GM12878 (cell line): ENCODE results near the gene CACNA2D4. TPM values are rescaled to one million over a fixed set of nuclear protein-coding genes. Genes with fewer than 3 reads are reported as not detected.

Source experiments
- ATAC-seq: fragments of 200-7000 bp; cut with Tn5 transposase; 3 replicates; pipeline ENCODE4 v1.9.1; 2020; ENCODE audit warnings: mild to moderate bottlenecking, moderate library complexity
- BruUV-seq: library from RNA; stranded (reverse); fragments of 400-500 nt; replicated peaks from 2 replicates; lab custom pipeline; 2021; lab: Mats Ljungman, UMichigan
- CTCF ChIA-PET: fragments of 300-600 bp; sonication (Branson Sonifier 250); formaldehyde crosslinking; extraction: SDS; loops from one replicate; lab custom pipeline; 2021; ENCODE audit warnings: inconsistent platforms; lab: Yijun Ruan, JAX
- POLR2A ChIA-PET: fragments of 350-600 bp; formaldehyde crosslinking; extraction: SDS; loops from one replicate; lab custom pipeline; 2021; ENCODE audit warnings: inconsistent platforms; lab: Charles Lee
- RAD21 ChIA-PET: fragments of 300-600 bp; sonication (Branson Sonifier 250); formaldehyde crosslinking; loops from one replicate; lab custom pipeline; 2023; ENCODE audit warnings: antibody characterized with exemption; ENCODE audit not compliant: unreplicated experiment; lab: Charles Lee
- SMC1A ChIA-PET: fragments of 300-600 bp; sonication (Branson Sonifier 250); formaldehyde crosslinking; loops from one replicate; lab custom pipeline; 2023; ENCODE audit not compliant: unreplicated experiment, uncharacterized antibody; lab: Charles Lee
- DNase-seq: peaks from one replicate; pipeline ENCODE4 v3.0.0-alpha.2; 2011; ENCODE audit warnings: low read depth, low spot score
- FAIRE-seq: peaks from 3 replicates; lab custom pipeline; 2011; peaks lifted over from hg19 to GRCh38; lab: Jason Lieb, UNC
- H2AFZ ChIP-seq: 2 replicates; pipeline ENCODE4 v1.6.0; 2011; ENCODE audit warnings: low read depth, low read length, control low read depth; ENCODE audit not compliant: control insufficient read depth
- H3K27ac ChIP-seq: 2 replicates; pipeline ENCODE4 v1.5.1; 2011; ENCODE audit warnings: control low read depth; ENCODE audit not compliant: control insufficient read depth, insufficient read depth
- H3K27me3 ChIP-seq, 2 experiments: replicated peaks in 1 of 2; 2 replicates each; pipeline versions ENCODE4 v1.6.0 to v1.6.1; 2011; ENCODE audit warnings: low read length in 1 of 2; ENCODE audit not compliant: control insufficient read depth in 2 of 2, insufficient read depth in 2 of 2
- H3K36me3 ChIP-seq, 2 experiments: 2 replicates each; pipeline ENCODE4 v1.5.1; 2011; ENCODE audit warnings: low read length in 1 of 2; ENCODE audit not compliant: control insufficient read depth in 2 of 2, insufficient read depth in 2 of 2
- H3K4me1 ChIP-seq: 2 replicates; pipeline ENCODE4 v1.6.1; 2011; ENCODE audit warnings: mild to moderate bottlenecking, low read length, moderate library complexity, mixed read lengths; ENCODE audit not compliant: control insufficient read depth, insufficient read depth
- H3K4me2 ChIP-seq: 2 replicates; pipeline ENCODE4 v1.6.0; 2011; ENCODE audit warnings: control low read depth; ENCODE audit not compliant: control insufficient read depth, insufficient read depth
- H3K4me3 ChIP-seq: fragments of 200-600 bp; sonication (generic); 2 replicates; pipeline ENCODE4 v1.5.1; 2016
- H3K79me2 ChIP-seq: 2 replicates; pipeline ENCODE4 v1.6.0; 2011; ENCODE audit warnings: low read length; ENCODE audit not compliant: control insufficient read depth, insufficient read depth
- H3K9ac ChIP-seq: 2 replicates; pipeline ENCODE4 v1.8.0; 2011; ENCODE audit warnings: low read length, control low read depth, mixed read lengths; ENCODE audit not compliant: control insufficient read depth, insufficient read depth
- H3K9me3 ChIP-seq: replicated peaks from 3 replicates; pipeline ENCODE4 v1.5.1; 2011; ENCODE audit warnings: mild to moderate bottlenecking, low read length; ENCODE audit not compliant: control insufficient read depth, insufficient read depth
- H4K20me1 ChIP-seq: 2 replicates; pipeline ENCODE4 v1.6.0; 2011; ENCODE audit not compliant: control insufficient read depth, insufficient read depth
- ASH2L ChIP-seq: fragments of 300-600, 200-600 bp; sonication (generic); IDR thresholded peaks from 2 replicates; pipeline ENCODE4 v1.6.1; 2017; ENCODE audit warnings: low read depth, mild to moderate bottlenecking, borderline replicate concordance
- ATF3 ChIP-seq: IDR thresholded peaks from 2 replicates; pipeline ENCODE4 v1.6.1; 2011; ENCODE audit warnings: low read depth, mild to moderate bottlenecking, low read length, moderate library complexity, borderline replicate concordance; ENCODE audit errors: extremely low read depth
- BCL3 ChIP-seq: IDR thresholded peaks from 2 replicates; pipeline ENCODE4 v1.6.1; 2011; ENCODE audit warnings: borderline replicate concordance, low read depth, mild to moderate bottlenecking, moderate library complexity, low read length; ENCODE audit not compliant: insufficient read depth, poor library complexity, severe bottlenecking
- EZH2 ChIP-seq: IDR thresholded peaks from 2 replicates; pipeline ENCODE4 v1.6.1; 2012; ENCODE audit warnings: low read depth, mild to moderate bottlenecking, control low read depth, inconsistent platforms, low read length, borderline replicate concordance; ENCODE audit not compliant: control insufficient read depth
- HCFC1 ChIP-seq: fragments of 150-350 bp; IDR thresholded peaks from 2 replicates; pipeline ENCODE4 v1.6.1; 2014; ENCODE audit warnings: low read length
- NFYB ChIP-seq: IDR thresholded peaks from 2 replicates; pipeline ENCODE4 v1.6.1; 2011; ENCODE audit warnings: low read depth, mild to moderate bottlenecking, low read length, improper control_type of control experiment, moderate library complexity; ENCODE audit not compliant: insufficient read depth
- PBX3 ChIP-seq: IDR thresholded peaks from 2 replicates; pipeline ENCODE4 v1.6.1; 2011; ENCODE audit warnings: mild to moderate bottlenecking, low read depth, low read length, moderate library complexity; ENCODE audit not compliant: insufficient replicate concordance
- PML ChIP-seq: IDR thresholded peaks from 2 replicates; pipeline ENCODE4 v1.6.1; 2012; ENCODE audit warnings: low read length, inconsistent platforms
- RBBP5 ChIP-seq: fragments of 200-600 bp; sonication (generic); conservative IDR thresholded peaks from 2 replicates; pipeline ENCODE4 v1.6.1; 2016
- RELB ChIP-seq: fragments of 450-650 bp; IDR thresholded peaks from 2 replicates; pipeline ENCODE4 v1.6.1; 2017; ENCODE audit warnings: low read depth, mild to moderate bottlenecking, moderate library complexity
- RFX5 ChIP-seq: IDR thresholded peaks from 2 replicates; pipeline ENCODE4 v1.6.1; 2011; ENCODE audit warnings: low read depth, low read length, improper control_type of control experiment
- SP1 ChIP-seq: IDR thresholded peaks from one replicate; pipeline ENCODE4 v1.6.1; 2011; ENCODE audit warnings: low read depth, low read length
- SPI1 ChIP-seq: IDR thresholded peaks from 2 replicates; pipeline ENCODE4 v1.6.1; 2011; ENCODE audit warnings: low read depth, mild to moderate bottlenecking, low read length, moderate library complexity, borderline replicate concordance; ENCODE audit not compliant: insufficient read depth
- SRF ChIP-seq, 2 experiments: IDR thresholded peaks; 2 replicates each; pipeline ENCODE4 v1.6.1; 2011; ENCODE audit warnings: low read depth in 2 of 2, low read length in 2 of 2, mild to moderate bottlenecking in 1 of 2, moderate library complexity in 1 of 2
- ZBTB33 ChIP-seq: fragments of 450-650 bp; IDR thresholded peaks from 2 replicates; pipeline ENCODE4 v1.6.1; 2017; ENCODE audit warnings: mild to moderate bottlenecking
- ZNF217 ChIP-seq: fragments of 450-650 bp; IDR thresholded peaks from 2 replicates; pipeline ENCODE4 v1.6.1; 2017; ENCODE audit warnings: antibody characterized with exemption, mild to moderate bottlenecking
- ZNF24 ChIP-seq: fragments of 450-650 bp; IDR thresholded peaks from 2 replicates; pipeline ENCODE4 v1.6.1; 2017; ENCODE audit warnings: antibody characterized with exemption, mild to moderate bottlenecking
- WGBS: methylation state at CpG from one replicate; pipeline ENCODE4 v1.1.6; 2016; ENCODE audit warnings: low lambda C conversion rate; ENCODE audit not compliant: insufficient replicate concordance, insufficient coverage; ENCODE audit errors: missing lambda C conversion rate; 5-methylcytosine and 5-hydroxymethylcytosine counted together
- in situ Hi-C: fragments of 300-500 bp; cut with MboI; formaldehyde crosslinking; loops from 9 replicates; pipeline ENCODE4 v1.14.3; 2018; ENCODE audit warnings: mixed read lengths
- intact Hi-C: fragments of 100-400 bp; cut with micrococcal nuclease; formaldehyde crosslinking; loops from one replicate; pipeline ENCODE4 v1.14.2; 2022; ENCODE audit not compliant: unreplicated experiment
- polyA plus RNA-seq, 11 experiments: library from polyadenylated mRNA; depleted of rRNA in 4 of 11; unstranded in 6 of 11; stranded (reverse) in 5 of 11; fragments of >200 nt; fragmentation: Nextera tagmentation in 4 of 11; fragmentation: Illumina TruSeq in 1 of 11; extraction: Ambion mirVana in 4 of 11; extraction: Trizol in 1 of 11; gene quantifications; 1 replicate in 1 of 11; 2 replicates in 10 of 11; pipeline versions ENCODE4 v1.2.1 to v1.2.3, GENCODE V29; 2011 to 2016; ENCODE audit warnings: inconsistent platforms in 2 of 11, missing spikeins in 2 of 11, low read depth in 1 of 11
- total RNA-seq, 4 experiments: library from RNA; depleted of rRNA in 3 of 4; stranded (reverse); fragments of >200 nt in 3 of 4; fragmentation: Illumina TruSeq in 1 of 4; extraction: Trizol in 1 of 4; gene quantifications; 2 replicates each; pipeline versions ENCODE4 v1.2.1 to v1.2.3, GENCODE V29; 2013 to 2021

CACNA2D4 gene
- total and polyA plus RNA-seq, 10 of the 15 experiments (the other 5 are each of a cell fraction or from before 2014, with no cell fraction given), result 0.03 to 1.0 (median 0.65) TPM

GRCh38 chr12:1939331-1939730, 20.9 kb upstream of the CACNA2D4 start:
- DNase-seq, result no peak
- ChIA-PET RAD21 (interaction anchor here (0.7 to 4.8 kb wide), 27 partner anchors 12 to 821 kb away, joined by 3 to 69 read pairs (median 5); no protein-coding TSS in a partner anchor), SMC1A (interaction anchor here (0.6 to 5.0 kb wide), 39 partner anchors 9 to 821 kb away, joined by 3 to 109 read pairs (median 6); partner anchors contain the start of gene DCP1B), POLR2A (interaction anchor here (1.2 to 1.4 kb wide), 3 partner anchors 95 to 144 kb away, joined by 4 to 6 read pairs (median 6); no protein-coding TSS in a partner anchor), CTCF (interaction anchor here (0.8 to 4.2 kb wide), 64 partner anchors 9 to 821 kb away, joined by 3 to 106 read pairs (median 6); partner anchors contain the start of genes ADIPOR2, DCP1B and WNT5B)
- FAIRE-seq, result no peak
- Histone ChIP-seq H3K4me1 (no peaks in the 10 kb centered on the region), H2AFZ (no peak overlapping the region), H4K20me1 (no peaks in the 10 kb centered on the region), H3K36me3 (no peaks in the 10 kb centered on the region; a peak in 2 of 4 replicates), H3K27ac (no peak overlapping the region), H3K4me3 (no peak overlapping the region), H3K9me3 (no peaks in the 10 kb centered on the region), H3K79me2 (no peaks in the 10 kb centered on the region), H3K9ac (no peak overlapping the region), H3K27me3 (no peaks in the 10 kb centered on the region), H3K4me2 (no peak overlapping the region)
- in situ Hi-C loops, result loop anchor here (5.0 kb wide), 2 partner anchors 147 to 292 kb away; no protein-coding TSS in a partner anchor
- no TSS peak for BruUV-seq
- no peak for ATAC-seq
- WGBS, result 68% methylated on average over 10 of the region's 10 CpGs
- intact Hi-C loops, result no loop called here
- TF ChIP-seq ASH2L, result no peak
- TF ChIP-seq ATF3, result no peak
- no peak for TF ChIP-seq RBBP5
- TF ChIP-seq BCL3, result no peak
- TF ChIP-seq NFYB, result no peak
- no peak for TF ChIP-seq SPI1
- no peak for TF ChIP-seq EZH2
- no peak for TF ChIP-seq RELB
- no peak for TF ChIP-seq ZBTB33
- no peak for TF ChIP-seq ZNF24
- TF ChIP-seq PML, result no peak
- TF ChIP-seq RFX5, result no peak
- no peak for TF ChIP-seq PBX3
- TF ChIP-seq ZNF217, result no peak
- no peak for TF ChIP-seq SRF (IDR thresholded peaks at IDR 0.05; ENCODE audit: low read depth in 2 of 2, low read length in 2 of 2)
- TF ChIP-seq SP1, result no peak
- no peak for TF ChIP-seq HCFC1
